WI38 (cell line): ENCODE measurements around the gene MARK1.
"Not testable (repeated sequence)": the region's sequence is repeated elsewhere in the genome, so short reads cannot be mapped to it uniquely, and the experiment has no call there.

Source experiments
- H3K4me3 ChIP-seq: 2 replicates; pipeline ENCODE4 v1.5.1; 2011; ENCODE audit warnings: low read depth, mild to moderate bottlenecking, control low read depth, low read length
- TF ChIP-seq, protein P1 (sequence below): IDR thresholded peaks from 2 replicates; pipeline ENCODE4 v1.5.1; 2012; ENCODE audit warnings: low read depth, mild to moderate bottlenecking, control low read depth, low read length

MARK1 gene

GRCh38 chr1:220575718-220576497 is 48.0 kb downstream of the MARK1 start:
- H3K4me3 ChIP-seq = no peak overlapping the region
- TF ChIP-seq, protein P1, sequence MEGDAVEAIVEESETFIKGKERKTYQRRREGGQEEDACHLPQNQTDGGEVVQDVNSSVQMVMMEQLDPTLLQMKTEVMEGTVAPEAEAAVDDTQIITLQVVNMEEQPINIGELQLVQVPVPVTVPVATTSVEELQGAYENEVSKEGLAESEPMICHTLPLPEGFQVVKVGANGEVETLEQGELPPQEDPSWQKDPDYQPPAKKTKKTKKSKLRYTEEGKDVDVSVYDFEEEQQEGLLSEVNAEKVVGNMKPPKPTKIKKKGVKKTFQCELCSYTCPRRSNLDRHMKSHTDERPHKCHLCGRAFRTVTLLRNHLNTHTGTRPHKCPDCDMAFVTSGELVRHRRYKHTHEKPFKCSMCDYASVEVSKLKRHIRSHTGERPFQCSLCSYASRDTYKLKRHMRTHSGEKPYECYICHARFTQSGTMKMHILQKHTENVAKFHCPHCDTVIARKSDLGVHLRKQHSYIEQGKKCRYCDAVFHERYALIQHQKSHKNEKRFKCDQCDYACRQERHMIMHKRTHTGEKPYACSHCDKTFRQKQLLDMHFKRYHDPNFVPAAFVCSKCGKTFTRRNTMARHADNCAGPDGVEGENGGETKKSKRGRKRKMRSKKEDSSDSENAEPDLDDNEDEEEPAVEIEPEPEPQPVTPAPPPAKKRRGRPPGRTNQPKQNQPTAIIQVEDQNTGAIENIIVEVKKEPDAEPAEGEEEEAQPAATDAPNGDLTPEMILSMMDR = no peak

- TF ChIP-seq, protein P1 = no peak
Observed at GRCh38 chr1:220577926-220578325, 50.0 kb downstream of the MARK1 start.

DNA sequence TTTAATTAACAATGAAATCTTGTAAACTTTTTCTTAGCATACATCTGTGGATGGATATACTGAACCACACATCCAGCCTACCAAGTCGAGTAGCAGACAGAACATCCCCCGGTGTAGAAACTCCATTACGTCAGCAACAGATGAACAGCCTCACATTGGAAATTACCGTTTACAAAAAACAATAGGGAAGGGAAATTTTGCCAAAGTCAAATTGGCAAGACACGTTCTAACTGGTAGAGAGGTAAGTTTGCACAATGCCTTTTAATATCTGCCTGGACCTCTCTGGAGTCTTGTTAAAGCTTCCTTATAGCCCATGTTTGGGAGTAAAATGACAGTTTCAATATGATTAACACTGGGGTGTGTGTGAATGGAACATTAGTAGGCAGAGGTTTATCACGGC is 51.4 kb downstream of the MARK1 start:
- TF ChIP-seq, protein P1 = no peak
- no peak overlapping the region for H3K4me3 ChIP-seq

More at GRCh38 chr1:220577926-220578325, 50.0 kb downstream of the MARK1 start:
- no peak overlapping the region for H3K4me3 ChIP-seq

DNA sequence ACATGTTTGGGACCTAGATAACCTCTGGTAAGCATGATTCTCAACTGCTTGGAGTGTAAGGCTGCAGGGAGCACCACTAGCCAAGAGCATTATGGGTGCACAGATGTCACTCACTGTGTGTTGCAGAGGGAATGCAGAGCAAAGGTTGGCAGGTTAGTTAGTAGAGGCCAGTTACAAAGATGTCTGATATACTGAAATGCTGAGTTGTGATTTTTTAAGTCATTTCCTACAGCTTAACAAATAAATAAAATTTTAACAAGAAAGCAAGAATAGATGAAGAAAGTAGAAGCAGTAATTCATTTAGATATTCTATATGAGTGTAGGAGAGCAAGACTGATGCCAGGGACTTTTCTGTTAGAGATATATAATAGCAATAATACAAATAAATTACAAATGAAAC is 64.8 kb downstream of the MARK1 start:
- H3K4me3 ChIP-seq = no peak overlapping the region
- TF ChIP-seq, protein P1 = no peak

DNA sequence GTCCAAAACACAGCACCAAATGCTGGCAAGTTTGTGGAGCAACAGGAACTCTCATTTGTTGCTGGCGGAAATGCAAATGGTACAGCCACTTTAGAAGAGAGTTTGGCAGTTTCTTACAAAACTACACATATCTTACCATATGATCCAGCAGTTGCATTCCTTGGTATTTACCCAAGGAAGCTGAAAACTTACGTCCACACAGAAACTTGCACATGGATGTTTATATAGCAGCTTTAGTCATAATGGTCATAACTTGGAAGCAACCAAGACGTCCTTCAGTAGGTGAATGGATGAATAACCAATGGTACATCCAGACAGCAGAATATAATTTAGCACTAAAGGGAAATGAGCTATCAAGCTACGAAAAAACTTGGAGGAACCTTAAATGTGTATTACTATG is 66.4 kb downstream of the MARK1 start:
- TF ChIP-seq, protein P1 = no peak
- H3K4me3 ChIP-seq = no peak overlapping the region

DNA sequence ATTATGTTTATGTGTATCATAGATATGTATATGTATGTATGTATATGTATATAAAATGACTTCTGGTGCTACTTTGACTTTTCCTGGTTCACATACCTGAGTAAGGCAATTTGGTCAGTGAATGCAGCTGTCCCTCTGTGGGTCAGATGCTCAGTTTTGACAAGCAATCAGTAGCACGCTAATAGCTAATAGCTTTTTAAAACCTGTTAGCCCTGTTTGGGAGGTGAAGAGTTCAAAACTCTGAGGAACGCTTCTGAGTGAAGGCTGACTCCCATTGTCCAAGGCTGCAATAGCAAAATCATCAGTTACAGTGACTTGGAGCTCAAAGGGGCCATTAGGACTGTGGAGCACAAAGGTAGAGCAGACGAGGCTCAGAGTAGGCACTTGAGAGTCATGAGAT is 67.2 kb downstream of the MARK1 start:
- H3K4me3 ChIP-seq = no peak overlapping the region
- TF ChIP-seq, protein P1 = no peak

- TF ChIP-seq, protein P1 = no peak
- no peak overlapping the region for H3K4me3 ChIP-seq
Observed at GRCh38 chr1:220604926-220605325, 77.0 kb downstream of the MARK1 start.

GRCh38 chr1:220605651-220606050 is 77.7 kb downstream of the MARK1 start:
- H3K4me3 ChIP-seq = not testable (repeated sequence)

GRCh38 chr1:220611100-220611499 is 83.2 kb downstream of the MARK1 start:
- not testable (repeated sequence) for H3K4me3 ChIP-seq
